Measurements from ENCODE around the gene C20orf141.

DNA sequence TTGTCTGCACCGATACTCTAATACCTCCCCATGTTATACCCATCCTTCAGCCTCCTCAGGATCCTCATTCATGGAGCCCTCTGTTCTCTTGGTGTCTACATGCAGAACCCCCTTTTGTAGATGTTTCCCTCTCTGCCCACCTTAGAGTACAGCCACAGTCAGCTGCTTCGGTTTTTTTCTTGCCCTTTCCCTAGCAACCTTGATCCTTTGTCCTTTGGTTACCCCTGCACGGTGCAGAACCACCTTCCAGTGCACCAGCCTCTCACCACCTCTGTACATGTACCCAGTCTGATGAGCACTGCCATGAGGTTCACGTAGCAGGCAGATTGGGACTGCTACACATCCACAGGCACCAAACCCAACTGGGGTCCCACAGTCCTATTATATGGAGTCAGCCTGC is 33.0 kb downstream of the C20orf141 start:
- TF ChIP-seq, protein P1, sequence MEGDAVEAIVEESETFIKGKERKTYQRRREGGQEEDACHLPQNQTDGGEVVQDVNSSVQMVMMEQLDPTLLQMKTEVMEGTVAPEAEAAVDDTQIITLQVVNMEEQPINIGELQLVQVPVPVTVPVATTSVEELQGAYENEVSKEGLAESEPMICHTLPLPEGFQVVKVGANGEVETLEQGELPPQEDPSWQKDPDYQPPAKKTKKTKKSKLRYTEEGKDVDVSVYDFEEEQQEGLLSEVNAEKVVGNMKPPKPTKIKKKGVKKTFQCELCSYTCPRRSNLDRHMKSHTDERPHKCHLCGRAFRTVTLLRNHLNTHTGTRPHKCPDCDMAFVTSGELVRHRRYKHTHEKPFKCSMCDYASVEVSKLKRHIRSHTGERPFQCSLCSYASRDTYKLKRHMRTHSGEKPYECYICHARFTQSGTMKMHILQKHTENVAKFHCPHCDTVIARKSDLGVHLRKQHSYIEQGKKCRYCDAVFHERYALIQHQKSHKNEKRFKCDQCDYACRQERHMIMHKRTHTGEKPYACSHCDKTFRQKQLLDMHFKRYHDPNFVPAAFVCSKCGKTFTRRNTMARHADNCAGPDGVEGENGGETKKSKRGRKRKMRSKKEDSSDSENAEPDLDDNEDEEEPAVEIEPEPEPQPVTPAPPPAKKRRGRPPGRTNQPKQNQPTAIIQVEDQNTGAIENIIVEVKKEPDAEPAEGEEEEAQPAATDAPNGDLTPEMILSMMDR (IDR thresholded peaks at IDR 0.05), result no peak
- TF ChIP-seq POLR2A (IDR thresholded peaks at IDR 0.05), result no peak
